GM18909 (cell line): Measurements from ENCODE around the gene LRIG1.

Experiments used
- ATAC-seq: cut with Tn5 transposase; IDR thresholded peaks from one replicate; pipeline ENCODE4 v1.9.1; 2021; ENCODE audit warnings: mild to moderate bottlenecking; ENCODE audit not compliant: unreplicated experiment, poor library complexity

LRIG1 gene

DNA sequence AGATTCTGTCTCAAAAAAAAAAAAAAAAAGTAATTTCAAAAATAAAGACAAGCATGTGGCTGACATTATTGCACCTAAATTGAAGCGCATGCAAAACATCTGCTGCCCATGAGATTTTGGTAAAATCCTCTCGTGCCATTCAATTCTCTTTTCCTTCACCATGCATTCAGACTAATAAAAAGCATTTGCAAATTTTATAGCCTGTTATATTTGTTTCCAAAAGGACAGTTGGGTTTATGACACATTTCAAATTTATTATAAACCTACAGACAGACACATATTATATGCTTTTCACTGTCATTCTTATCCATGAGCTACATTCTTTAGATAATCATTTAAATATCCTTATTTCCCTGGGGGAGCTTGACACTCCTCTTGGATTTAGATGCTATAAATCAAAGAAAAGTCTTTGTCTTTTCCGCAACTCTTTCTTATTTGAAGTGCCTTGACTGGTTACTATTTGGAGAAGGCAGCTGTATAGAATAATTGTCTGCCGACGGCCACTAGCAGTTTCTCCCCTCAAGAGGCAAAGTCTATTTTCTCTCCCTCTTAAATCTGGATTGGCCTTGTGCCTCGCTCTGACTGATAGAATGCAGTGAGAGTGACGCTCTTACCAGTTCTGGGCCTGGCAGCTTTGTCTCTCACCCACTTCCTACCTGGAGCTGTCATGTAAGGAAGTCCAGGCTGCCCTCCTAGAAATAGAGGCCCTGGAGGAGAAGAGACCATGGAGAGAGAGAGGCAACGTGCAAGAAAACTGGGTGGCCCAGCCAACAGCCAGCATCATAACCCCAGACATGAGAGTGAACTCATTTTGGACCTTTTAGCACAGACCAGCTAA, 6.8 kb upstream of the LRIG1 start:
- no peak for ATAC-seq

DNA sequence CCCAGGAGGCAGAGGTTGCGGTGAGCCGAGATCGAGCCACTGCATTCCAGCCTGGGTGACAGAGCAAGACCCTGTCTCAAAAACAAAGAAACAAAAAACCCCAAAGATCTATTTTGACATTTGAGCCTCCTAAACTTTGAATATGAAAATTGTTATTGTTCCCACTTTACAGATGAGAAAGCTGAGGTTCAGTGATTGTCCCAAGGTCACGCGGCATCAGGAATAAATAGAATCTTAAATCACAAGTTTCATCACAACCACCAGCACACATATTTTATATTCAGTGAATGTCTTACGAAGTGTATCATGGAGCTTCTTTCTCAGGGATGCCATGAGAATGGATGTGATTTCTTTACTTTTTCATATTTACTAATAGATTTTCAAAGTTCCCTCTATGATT, 5.3 kb upstream of the LRIG1 start:
- no peak for ATAC-seq

DNA sequence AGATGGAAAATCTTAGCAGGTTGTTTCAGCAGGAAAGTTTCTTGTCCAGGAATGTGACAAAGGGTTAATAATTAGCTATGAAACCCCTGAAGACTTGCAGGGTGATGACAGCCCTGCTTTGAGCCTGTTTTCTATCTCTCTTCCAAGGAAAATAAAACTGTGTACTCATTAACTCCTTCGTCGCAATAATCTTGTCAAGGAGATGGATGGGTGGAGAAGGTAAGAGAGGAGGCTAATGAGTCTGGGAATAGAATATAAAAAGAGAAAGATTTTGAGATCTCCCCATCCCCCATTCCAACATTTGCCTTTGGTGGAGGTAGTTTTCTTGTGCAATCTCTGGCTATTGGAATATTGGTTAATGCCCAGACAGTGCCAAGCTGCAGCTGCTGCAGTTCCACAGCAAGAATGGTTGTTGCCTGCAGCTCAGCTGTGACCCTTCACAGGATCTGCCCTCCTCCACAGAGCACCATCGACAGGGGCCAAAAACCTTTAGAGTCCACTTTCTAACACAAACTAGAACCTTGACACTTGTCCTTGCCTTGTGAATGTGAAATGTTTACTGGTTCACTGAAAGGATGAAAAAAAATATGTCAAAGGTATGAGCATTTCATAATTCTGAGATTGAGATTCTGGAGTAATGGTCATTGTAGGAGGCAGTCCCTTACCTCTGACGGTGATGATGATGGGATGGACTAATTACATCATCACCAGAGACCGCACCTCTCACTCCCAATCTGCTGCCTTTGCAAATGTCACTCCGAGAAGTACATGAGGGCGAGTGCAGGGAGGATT, 4.2 kb upstream of the LRIG1 start:
- no peak for ATAC-seq

DNA sequence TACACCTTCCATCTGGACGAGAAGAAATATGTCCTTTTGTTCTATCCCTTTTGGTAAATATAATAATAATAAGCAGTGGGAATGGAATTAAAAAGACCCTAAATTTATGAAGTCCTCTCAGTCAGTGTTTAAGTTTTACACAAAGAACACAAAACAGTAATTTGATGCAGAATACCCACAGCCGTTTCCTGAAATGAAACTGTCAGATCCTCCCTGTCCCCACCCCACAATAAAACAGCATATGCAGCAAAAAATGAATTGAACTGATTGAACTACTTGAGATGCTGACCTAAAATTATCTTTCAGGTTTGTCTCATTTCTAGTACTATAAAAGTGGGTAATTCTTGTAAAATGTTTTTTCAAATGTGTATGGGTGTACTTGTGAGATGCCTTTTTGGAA, 2.2 kb upstream of the LRIG1 start:
- ATAC-seq = no peak

DNA sequence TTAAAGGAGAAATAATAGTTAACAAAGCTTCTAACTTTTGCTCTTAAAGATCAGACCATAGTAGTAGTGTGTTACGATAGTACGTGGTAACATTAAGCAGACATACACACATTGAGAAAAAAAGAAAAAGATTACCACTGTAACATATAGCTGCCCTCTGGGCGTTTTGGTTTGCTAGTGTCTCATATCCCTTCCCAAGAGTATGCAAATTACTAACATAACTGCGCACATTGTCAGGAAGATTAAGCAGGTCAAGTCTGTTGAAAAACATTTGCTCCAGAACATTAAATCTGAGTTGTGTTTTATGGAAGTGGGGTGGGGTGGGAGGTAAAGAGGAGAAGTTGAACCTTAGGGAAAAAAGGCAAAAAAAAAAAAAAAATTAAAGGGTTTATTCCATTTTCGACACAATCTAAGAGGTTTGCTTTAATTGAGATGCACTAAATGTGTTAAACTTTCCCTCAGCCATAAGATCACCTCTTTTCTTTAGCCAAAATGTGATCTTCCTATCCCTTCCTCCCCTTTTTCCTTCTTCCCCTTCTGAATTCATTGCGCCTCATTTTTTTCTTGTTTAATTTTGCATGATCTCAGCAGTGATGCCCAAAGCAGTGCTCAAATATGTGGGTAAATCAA, 1.5 kb upstream of the LRIG1 start:
- no peak for ATAC-seq

DNA sequence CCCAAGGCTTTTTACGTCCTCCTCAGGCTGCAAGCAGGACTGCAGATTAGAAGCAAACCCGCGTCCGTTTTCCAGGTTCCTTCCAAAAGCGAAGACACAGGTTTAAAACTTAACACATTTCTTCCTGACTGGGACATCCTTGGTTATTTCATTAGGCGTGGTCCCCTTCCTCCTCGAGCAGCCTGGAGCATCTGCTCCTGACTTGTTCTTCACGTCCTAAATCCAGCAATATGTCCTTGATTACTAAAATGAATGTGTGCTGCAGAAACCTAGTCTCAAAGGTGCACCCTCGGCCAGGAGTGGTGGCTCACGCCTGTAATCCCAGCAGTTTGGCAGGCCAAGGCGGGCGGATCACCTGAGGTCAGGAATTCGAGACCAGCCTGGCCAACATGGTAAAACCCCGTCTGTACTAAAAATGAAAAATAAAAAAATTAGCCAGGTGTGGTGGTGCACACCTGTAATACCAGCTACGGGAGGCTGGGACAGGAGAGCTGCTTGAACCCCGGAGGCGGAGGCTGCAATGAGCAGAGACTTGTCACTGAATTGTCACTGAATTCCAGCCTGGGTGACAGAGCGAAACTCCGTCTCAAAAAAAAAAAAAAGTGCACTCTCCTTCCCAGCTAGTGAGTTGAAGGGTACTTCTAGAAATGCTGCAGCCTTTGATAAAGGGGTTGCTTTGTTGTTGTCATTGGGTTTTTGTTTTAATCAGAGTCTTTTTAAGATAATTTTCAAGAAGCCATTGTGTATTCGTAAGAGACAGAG, 842 bp upstream of the LRIG1 start:
- ATAC-seq = no peak

DNA sequence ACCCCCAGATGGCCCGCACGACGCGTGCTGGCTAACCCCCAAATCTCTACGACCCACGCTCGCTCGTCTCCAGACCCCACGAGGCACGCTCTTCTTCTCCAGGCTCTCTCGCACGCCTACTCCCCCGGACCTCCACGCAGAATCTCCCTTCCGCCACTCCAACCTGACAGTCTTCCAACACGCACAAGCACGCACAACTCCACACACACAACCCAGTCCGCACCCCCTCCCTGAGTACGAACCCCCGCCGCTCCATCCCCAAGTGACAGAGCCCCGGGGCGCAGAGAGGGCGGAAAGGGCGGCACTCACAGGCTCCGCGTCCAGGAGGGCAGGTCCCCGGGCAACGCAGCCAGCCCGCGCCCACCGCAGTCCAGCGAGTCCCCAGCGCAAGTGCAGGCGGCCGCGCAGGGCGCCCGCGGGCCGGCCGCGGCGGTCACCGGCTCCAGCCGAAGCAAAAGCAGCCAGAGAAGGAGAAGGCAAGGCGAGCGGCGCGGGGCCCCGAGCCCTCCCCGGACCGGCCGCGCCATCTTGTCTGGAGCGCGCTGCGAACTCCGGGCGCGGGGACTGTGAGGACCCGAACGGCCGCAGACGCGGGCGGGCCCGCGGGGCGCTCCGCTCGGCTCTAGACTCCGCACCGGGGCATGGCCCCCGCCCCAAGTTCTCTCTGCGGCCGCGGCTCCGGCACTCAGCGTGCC, 794 bp downstream of the LRIG1 start:
- ATAC-seq = peak; percentile 21

DNA sequence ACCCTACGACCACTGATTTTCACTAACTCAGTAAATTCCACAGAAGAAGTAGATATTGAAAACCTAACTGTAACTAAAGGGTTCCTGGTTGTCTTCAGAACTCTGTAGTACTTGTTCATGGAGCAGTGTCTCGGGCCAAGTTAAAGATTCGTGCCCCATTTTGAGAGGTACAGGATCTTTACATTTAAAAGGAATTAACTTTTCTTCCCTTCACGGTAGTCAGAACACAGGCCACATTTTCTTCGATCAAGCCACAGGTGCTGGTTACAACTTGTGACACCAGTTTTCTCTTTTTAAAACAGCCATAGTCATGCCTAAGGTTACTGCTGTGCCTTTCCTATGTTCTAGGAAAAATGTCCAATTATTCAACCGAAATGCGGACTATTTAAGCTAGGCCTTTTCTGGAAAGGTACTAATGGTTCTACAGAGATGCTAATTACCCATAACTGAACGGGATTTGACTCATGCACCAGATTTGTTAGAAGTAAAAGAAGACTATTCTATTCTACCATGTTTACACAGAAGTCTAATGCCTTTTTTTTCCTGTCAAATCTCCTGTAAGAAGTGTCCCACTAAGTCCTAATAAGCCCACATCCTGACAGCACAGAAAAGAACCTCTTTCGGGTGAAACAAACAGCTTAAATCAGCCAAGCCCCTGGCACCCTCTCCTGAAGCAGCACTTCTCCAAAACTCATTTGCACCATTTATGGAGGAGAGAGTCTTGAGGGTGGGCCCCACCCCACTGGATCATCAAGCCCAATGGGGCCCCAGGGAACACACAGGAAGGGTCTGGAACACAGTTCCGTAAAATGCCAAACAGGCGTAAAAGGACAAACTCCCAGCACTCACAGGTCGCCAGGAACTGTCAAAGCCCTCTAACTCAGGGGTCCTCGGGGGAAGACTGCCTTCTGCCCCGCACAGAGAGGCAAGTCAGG, 1.9 kb downstream of the LRIG1 start:
- ATAC-seq = no peak

DNA sequence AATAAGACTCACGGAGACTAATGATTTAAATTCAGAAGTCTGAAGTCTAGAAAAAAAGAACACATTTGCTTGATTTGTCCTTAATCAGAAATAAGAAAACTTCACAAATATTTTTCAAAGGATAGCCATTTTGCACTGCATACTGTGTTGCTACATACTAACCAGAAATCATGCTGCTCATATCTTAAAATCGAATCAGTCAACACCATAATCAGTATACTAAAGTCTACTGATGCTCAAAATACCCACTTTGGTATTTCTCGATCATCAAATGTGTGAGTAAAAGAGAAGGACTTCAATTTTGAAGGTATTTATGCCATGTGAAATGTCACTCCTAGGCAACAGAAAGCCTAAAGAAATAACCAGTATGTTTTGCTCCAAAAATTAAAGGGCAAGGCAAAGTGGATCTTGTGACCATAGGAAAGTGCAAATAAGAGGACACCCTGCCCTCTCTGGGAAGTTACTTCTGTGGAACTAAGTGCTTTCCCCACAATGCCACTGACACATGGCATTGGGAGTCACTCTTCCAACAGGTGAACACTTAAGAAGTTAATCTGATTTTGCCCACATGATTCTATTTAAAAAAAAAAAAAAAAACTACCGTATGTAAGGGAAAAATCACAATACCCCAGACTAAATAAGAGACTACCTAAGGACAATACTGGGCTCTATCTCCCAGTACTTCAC, 2.7 kb downstream of the LRIG1 start:
- ATAC-seq = no peak

DNA sequence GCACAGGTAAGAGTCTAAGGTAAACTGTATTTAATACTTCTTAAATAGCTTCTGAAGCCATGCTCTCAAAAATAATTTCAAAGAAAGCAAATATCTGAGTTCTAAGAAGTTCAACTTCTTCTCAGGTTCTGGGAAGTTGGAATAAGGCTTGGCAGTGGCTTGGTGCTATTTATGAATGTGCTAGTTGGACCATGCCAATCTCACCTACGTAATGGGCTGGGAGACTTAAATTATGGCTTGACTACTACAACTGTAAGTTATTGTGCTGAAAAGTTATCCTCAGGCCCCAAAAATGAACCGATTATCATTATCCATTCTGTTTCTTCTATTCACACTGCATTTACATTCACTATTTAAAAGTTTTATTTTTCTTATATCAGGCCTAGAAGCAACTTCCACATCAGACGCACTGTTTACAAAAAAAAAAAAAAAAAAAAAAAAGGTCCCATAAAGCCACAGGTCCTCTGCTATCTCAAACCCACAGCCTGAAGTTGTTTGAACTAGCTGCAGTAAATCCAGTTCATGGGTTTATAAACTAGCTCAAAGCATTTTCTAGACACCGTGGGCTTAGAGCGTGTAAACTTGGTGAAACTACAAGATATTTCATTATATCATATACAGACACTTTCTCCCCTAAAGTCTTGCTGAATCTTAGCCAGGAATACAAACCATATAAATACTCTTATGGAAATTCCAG, 3.4 kb downstream of the LRIG1 start:
- no peak for ATAC-seq

DNA sequence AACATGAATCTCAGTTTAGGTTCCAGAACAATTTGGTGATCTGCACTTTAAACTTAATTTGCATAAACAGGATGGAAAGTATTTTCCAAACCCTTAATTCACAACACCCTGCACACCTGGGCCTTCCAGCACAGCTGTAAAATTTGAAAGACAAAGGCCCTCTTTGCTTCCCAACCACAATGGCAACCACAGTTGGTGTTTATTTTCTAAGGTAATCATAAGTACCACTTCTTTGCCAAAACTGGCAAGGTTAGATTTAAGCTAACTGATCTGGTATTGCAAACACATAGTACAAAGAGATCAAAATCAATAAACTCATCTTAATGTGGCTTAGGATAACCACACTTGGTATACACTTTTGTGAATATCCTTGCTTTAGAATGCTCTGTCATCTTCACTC, 4.1 kb downstream of the LRIG1 start:
- ATAC-seq = no peak

DNA sequence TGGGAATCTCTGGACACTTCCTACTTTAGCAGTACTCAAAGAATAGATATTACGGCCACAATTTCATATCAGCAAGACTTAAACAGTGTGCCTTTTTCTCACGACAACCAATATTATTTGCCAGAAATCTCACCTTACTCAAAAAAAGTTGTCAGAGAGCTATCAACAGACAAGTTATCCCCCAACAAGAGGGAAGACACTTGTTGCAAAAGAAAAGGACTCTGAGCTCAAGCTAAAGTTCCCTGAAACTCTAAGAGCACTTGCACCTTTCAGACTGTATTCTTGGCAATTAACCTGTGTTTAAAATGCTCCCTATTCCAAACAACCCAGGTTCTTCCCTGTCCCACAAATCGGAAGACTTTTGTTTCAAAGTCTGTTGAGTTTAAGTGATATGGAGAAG, 4.5 kb downstream of the LRIG1 start:
- no peak for ATAC-seq

DNA sequence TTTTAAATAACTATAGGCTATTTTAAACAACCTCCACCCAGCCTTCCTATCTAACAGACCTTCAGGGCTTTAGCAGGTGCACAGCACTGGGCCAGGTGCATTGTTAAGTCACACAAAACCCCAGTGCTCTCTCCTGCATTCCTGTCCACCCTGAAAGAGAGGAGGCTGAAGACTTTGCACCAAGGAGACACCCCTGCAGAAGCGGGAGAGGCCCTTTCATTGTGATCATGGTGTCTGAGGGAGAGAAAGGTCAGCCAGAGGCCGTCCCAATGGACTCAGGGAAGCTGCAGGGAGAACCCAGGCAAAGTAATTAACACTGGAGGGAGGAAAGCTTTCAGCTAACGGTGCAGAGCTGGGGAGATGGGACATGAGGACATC, 5.2 kb downstream of the LRIG1 start:
- no peak for ATAC-seq

DNA sequence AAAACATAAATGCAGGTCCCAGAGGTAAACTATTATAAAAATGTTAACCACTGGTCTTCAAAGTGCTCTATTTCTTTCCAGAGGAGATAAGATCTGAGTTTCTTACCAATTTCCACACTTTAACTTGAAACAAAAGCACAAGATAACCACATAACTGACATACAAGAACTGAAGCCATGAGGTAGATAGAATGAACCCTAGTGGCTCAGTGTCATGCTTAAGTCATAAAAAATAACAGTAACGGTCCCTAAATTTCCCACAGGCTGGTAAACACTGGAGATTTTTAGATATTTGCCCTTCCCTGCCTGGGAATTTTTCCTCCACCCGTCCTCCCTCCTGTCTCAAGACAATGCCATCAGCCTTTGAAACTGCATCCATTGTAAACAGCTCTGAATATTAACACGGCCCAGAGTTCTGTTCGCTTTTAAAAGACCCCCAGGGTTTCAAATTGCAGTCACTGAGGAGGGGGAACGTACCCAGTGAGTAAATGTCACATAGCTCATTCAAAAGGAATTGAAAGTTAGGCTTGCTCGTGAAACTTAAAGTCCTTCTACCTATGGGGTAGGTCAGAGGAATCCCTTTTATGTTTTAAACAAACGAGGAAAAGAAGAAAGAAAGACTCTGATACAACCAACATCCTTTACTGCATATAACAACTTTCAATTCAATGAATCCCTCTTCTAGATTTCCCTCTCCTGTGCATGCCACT, 5.7 kb downstream of the LRIG1 start:
- no peak for ATAC-seq

DNA sequence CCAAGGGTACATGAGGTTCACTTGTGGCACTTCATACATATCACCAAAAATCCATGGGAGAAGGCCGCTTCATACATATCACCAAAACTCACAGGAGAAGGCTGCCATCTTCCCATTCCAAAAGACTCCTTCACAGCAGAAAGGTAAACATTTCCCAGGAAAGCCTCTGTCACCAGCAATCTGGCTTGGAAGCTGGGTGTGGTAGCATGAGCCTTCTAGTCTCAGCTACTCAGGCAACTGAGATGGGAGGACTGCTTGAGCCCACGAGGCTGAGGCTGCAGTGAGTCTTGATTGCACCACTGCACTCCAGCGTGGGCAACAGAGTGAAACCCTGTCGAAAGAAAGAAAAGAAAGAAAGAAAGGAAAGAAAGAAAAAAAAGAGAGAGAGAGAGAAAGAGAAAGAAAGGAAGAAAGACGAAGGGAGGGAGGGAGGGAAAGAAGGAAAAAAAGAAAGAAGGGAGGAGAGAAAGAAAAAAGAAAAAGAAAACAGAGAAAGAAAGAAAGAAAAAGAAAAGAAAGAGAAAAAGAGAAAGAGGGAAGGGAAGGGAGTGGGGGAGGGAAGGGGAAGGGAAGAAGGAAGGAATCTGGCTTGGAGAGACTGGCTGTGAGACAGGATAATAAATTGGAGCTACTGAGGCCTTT, 7.2 kb downstream of the LRIG1 start:
- no peak for ATAC-seq

DNA sequence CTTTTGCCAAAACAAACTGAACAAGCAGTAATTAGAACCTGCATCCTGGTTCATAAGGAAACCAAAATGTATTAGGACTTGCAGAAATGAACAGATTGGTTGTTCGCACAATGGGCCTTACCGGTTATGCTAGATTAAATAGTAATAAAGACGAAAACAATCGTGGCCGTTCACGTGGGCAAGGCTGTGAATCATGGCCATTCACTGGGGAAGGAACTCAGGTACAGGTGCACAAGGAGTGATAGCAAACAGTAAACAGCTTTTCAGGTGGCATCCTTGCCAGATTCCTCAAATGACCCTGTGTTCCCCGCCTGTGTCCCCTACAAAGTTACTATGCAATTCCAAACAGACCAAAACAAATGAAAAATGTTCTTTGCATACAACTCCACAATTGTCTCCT, 8.2 kb downstream of the LRIG1 start:
- ATAC-seq = no peak

DNA sequence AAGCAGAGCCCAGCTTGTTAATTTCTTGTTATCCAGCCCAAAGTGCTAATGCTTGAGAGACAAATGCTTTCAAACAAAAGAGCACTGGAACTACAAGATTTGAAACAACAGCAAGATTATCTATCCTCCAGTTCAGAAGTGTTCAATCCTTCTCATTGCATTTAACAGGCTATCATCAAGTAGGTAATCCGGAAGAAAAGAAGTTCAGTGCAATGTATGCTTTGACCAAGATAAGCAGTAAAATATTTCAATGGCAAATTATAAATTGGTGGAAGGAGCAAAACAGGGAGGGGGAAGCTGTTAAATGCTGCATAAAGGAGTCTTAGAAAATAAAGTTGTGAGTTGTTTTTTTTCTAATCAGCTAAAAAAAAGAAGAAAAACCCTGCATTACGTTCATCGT, 8.8 kb downstream of the LRIG1 start:
- no peak for ATAC-seq
